ENCODE results near the gene LAMTOR2. TPM values are rescaled to one million over a fixed set of nuclear protein-coding genes. Genes with fewer than 3 reads are reported as not detected.

The LAMTOR2 gene
- total and polyA plus RNA-seq, 9 of the 15 experiments (the other 6 are each of a cell fraction or from before 2014, with no cell fraction given), result 39.0 to 161 (median 74.6) TPM

- TF ChIP-seq SMAD1 (IDR thresholded peaks at IDR 0.05; ENCODE audit: low read depth, low read length, partially characterized antibody) (no peak), BCL6 (CRISPR knock-in tag; IDR thresholded peaks at IDR 0.05) (no peak), NCOA4 (IDR thresholded peaks at IDR 0.05; ENCODE audit: partially characterized antibody) (no peak), HMG20A (CRISPR knock-in tag; conservative IDR thresholded peaks at IDR 0.05) (no peak), ZNF311 (CRISPR knock-in tag; IDR thresholded peaks at IDR 0.05) (no peak), FIP1L1 (IDR thresholded peaks at IDR 0.05; ENCODE audit: low read depth, low read length, poor library complexity, severe bottlenecking) (no peak), NFXL1 (CRISPR knock-in tag; IDR thresholded peaks at IDR 0.05) (no peak), ZNF583 (CRISPR knock-in tag; IDR thresholded peaks at IDR 0.05) (no peak), ZNF274 (IDR thresholded peaks at IDR 0.05; ENCODE audit: borderline replicate concordance, low read depth, low read length) (no peak), HCFC1 (IDR thresholded peaks at IDR 0.05; ENCODE audit: low read depth, low read length) (peak; percentile 38), ZBTB17 (CRISPR knock-in tag; IDR thresholded peaks at IDR 0.05) (no peak), E2F3 (CRISPR knock-in tag; IDR thresholded peaks at IDR 0.05) (no peak), GTF2A2 (tag; IDR thresholded peaks at IDR 0.05) (no peak), NFRKB (IDR thresholded peaks at IDR 0.05; ENCODE audit: low read depth) (peak; percentile 87)
- TF ChIP-seq, protein P1, sequence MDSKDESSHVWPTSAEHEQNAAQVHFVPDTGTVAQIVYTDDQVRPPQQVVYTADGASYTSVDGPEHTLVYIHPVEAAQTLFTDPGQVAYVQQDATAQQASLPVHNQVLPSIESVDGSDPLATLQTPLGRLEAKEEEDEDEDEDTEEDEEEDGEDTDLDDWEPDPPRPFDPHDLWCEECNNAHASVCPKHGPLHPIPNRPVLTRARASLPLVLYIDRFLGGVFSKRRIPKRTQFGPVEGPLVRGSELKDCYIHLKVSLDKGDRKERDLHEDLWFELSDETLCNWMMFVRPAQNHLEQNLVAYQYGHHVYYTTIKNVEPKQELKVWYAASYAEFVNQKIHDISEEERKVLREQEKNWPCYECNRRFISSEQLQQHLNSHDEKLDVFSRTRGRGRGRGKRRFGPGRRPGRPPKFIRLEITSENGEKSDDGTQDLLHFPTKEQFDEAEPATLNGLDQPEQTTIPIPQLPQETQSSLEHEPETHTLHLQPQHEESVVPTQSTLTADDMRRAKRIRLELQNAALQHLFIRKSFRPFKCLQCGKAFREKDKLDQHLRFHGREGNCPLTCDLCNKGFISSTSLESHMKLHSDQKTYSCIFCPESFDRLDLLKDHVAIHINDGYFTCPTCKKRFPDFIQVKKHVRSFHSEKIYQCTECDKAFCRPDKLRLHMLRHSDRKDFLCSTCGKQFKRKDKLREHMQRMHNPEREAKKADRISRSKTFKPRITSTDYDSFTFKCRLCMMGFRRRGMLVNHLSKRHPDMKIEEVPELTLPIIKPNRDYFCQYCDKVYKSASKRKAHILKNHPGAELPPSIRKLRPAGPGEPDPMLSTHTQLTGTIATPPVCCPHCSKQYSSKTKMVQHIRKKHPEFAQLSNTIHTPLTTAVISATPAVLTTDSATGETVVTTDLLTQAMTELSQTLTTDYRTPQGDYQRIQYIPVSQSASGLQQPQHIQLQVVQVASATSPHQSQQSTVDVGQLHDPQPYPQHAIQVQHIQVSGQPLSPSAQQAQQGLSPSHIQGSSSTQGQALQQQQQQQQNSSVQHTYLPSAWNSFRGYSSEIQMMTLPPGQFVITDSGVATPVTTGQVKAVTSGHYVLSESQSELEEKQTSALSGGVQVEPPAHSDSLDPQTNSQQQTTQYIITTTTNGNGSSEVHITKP (IDR thresholded peaks at IDR 0.05; ENCODE audit: partially characterized antibody), result no peak
- TF ChIP-seq, protein P2, sequence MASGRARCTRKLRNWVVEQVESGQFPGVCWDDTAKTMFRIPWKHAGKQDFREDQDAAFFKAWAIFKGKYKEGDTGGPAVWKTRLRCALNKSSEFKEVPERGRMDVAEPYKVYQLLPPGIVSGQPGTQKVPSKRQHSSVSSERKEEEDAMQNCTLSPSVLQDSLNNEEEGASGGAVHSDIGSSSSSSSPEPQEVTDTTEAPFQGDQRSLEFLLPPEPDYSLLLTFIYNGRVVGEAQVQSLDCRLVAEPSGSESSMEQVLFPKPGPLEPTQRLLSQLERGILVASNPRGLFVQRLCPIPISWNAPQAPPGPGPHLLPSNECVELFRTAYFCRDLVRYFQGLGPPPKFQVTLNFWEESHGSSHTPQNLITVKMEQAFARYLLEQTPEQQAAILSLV (tag; IDR thresholded peaks at IDR 0.05), result no peak
- TF ChIP-seq, protein P3, sequence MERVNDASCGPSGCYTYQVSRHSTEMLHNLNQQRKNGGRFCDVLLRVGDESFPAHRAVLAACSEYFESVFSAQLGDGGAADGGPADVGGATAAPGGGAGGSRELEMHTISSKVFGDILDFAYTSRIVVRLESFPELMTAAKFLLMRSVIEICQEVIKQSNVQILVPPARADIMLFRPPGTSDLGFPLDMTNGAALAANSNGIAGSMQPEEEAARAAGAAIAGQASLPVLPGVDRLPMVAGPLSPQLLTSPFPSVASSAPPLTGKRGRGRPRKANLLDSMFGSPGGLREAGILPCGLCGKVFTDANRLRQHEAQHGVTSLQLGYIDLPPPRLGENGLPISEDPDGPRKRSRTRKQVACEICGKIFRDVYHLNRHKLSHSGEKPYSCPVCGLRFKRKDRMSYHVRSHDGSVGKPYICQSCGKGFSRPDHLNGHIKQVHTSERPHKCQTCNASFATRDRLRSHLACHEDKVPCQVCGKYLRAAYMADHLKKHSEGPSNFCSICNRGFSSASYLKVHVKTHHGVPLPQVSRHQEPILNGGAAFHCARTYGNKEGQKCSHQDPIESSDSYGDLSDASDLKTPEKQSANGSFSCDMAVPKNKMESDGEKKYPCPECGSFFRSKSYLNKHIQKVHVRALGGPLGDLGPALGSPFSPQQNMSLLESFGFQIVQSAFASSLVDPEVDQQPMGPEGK (CRISPR knock-in tag; IDR thresholded peaks at IDR 0.05; ENCODE audit: borderline replicate concordance), result no peak
These were observed 648 bp upstream of the LAMTOR2 start, which contains the start of gene UBQLN4 (continued) for GRCh38 chr1:156053768-156054499.
